GM23338 (cell line): ENCODE data around the gene PCSK5. TPM values are rescaled to one million over a fixed set of nuclear protein-coding genes. Genes with fewer than 3 reads are reported as not detected.
A peak's percentile ranks its signal among the peaks of the same experiment; 100 is the strongest.

ENCODE experiments used
- ATAC-seq: fragments of 200-7000 bp; cut with Tn5 transposase; 3 replicates; pipeline ENCODE4 v1.9.1; 2020
- DNase-seq: peaks from one replicate; pipeline ENCODE4 v3.0.0-alpha.2; 2015; ENCODE audit warnings: low spot score
- H2AFZ ChIP-seq: fragments of 200-600 bp; sonication (generic); 2 replicates; pipeline ENCODE4 v1.8.0; 2016; ENCODE audit warnings: antibody characterized with exemption, mild to moderate bottlenecking, moderate library complexity
- H3F3A ChIP-seq: fragments of 200-600 bp; sonication (generic); replicated peaks from 2 replicates; pipeline ENCODE4 v1.8.0; 2017; ENCODE audit warnings: antibody characterized with exemption, mixed run types, low read depth
- H3K27ac ChIP-seq: fragments of 200-600 bp; sonication (generic); 2 replicates; pipeline ENCODE4 v1.6.1; 2016; ENCODE audit warnings: low read depth
- H3K27me3 ChIP-seq: fragments of 200-600 bp; sonication (generic); 2 replicates; pipeline ENCODE4 v1.8.0; 2016; ENCODE audit warnings: mild to moderate bottlenecking, mixed run types, moderate library complexity; ENCODE audit not compliant: insufficient read depth
- H3K36me3 ChIP-seq: fragments of 200-600 bp; sonication (generic); 2 replicates; pipeline ENCODE4 v1.8.0; 2016; ENCODE audit warnings: mild to moderate bottlenecking; ENCODE audit not compliant: insufficient read depth
- H3K4me1 ChIP-seq: fragments of 200-600 bp; sonication (generic); 2 replicates; pipeline ENCODE4 v1.8.0; 2016; ENCODE audit warnings: mild to moderate bottlenecking, moderate library complexity; ENCODE audit not compliant: insufficient read depth
- H3K4me2 ChIP-seq: fragments of 200-600 bp; sonication (generic); 2 replicates; pipeline ENCODE4 v1.7.1; 2017; ENCODE audit warnings: mixed run types
- H3K4me3 ChIP-seq: fragments of 200-600 bp; sonication (generic); 2 replicates; pipeline ENCODE4 v1.6.1; 2016; ENCODE audit warnings: mixed run types
- H3K79me2 ChIP-seq: fragments of 200-600 bp; sonication (generic); replicated peaks from 2 replicates; pipeline ENCODE4 v1.8.0; 2017; ENCODE audit warnings: mild to moderate bottlenecking; ENCODE audit not compliant: insufficient read depth
- H3K9me2 ChIP-seq: fragments of 200-600 bp; sonication (generic); 2 replicates; pipeline ENCODE4 v1.8.0; 2017; ENCODE audit not compliant: insufficient read depth
- H4K20me1 ChIP-seq: fragments of 200-600 bp; sonication (generic); replicated peaks from 2 replicates; pipeline ENCODE4 v1.8.0; 2017; ENCODE audit warnings: mild to moderate bottlenecking; ENCODE audit not compliant: insufficient read depth
- H3K27ac Mint-ChIP-seq: 2 replicates; pipeline ENCODE4 v1.8.0; 2020; ENCODE audit warnings: inconsistent platforms, mild to moderate bottlenecking, moderate library complexity, mixed read lengths
- H3K27me3 Mint-ChIP-seq: 3 replicates; pipeline ENCODE4 v1.8.0; 2022; ENCODE audit warnings: low read depth, mild to moderate bottlenecking, moderate library complexity, mixed read lengths, inconsistent platforms; ENCODE audit not compliant: insufficient read depth, poor library complexity
- H3K36me3 Mint-ChIP-seq: 3 replicates; pipeline ENCODE4 v1.8.0; 2021; ENCODE audit warnings: low read depth, mild to moderate bottlenecking, inconsistent platforms, moderate library complexity, mixed read lengths
- H3K4me1 Mint-ChIP-seq: 3 replicates; pipeline ENCODE4 v1.8.0; 2020; ENCODE audit warnings: mild to moderate bottlenecking, inconsistent platforms, mixed read lengths
- H3K4me3 Mint-ChIP-seq: 3 replicates; pipeline ENCODE4 v1.8.0; 2021; ENCODE audit warnings: moderate library complexity, mild to moderate bottlenecking, inconsistent platforms, mixed read lengths
- H3K9me3 Mint-ChIP-seq: 3 replicates; pipeline ENCODE4 v1.8.0; 2020; ENCODE audit warnings: moderate library complexity, mild to moderate bottlenecking, inconsistent platforms, mixed read lengths
- EZH2 ChIP-seq: fragments of 200-600 bp; sonication (generic); IDR thresholded peaks from one replicate; pipeline ENCODE4 v1.8.0; 2017; ENCODE audit warnings: antibody characterized with exemption, mild to moderate bottlenecking, low read depth; ENCODE audit not compliant: unreplicated experiment
- EZH2phosphoT487 ChIP-seq: fragments of 200-600 bp; sonication (generic); IDR thresholded peaks from one replicate; pipeline ENCODE4 v1.8.1; 2018; ENCODE audit warnings: antibody characterized with exemption; ENCODE audit not compliant: unreplicated experiment
- POLR2AphosphoS5 ChIP-seq: IDR thresholded peaks from 2 replicates; pipeline ENCODE4 v1.6.1; 2016; ENCODE audit warnings: antibody characterized with exemption, low read depth
- STAT1 ChIP-seq: IDR thresholded peaks from one replicate; pipeline ENCODE4 v1.6.1; 2016; ENCODE audit warnings: antibody characterized with exemption; ENCODE audit not compliant: unreplicated experiment
- ZNF114 ChIP-seq: fragments of 250-450 bp; sonication (Bioruptor Pico); IDR thresholded peaks from 2 replicates; pipeline ENCODE4 v1.5.0; 2020; ENCODE audit warnings: mild to moderate bottlenecking, moderate library complexity
- ZNF331 ChIP-seq: fragments of 250-450 bp; sonication (Bioruptor Pico); IDR thresholded peaks from 2 replicates; pipeline ENCODE4 v1.5.0; 2020; ENCODE audit warnings: low read depth, mild to moderate bottlenecking, moderate library complexity
- ZNF462 ChIP-seq: fragments of 250-450 bp; sonication (Bioruptor Pico); IDR thresholded peaks from 2 replicates; pipeline ENCODE4 v1.5.0; 2020; ENCODE audit warnings: mild to moderate bottlenecking, moderate library complexity
- polyA plus RNA-seq: library from polyadenylated mRNA; unstranded; fragments of >200 nt; fragmentation: Nextera tagmentation; extraction: Ambion mirVana; gene quantifications from 2 replicates; pipeline ENCODE4 v1.2.1, GENCODE V29; 2016
- total RNA-seq: library from RNA; depleted of rRNA; stranded (reverse); fragments of >200 nt; shearing (Covaris generic); gene quantifications from 2 replicates; pipeline ENCODE4 v1.2.3, GENCODE V29; 2014
- TF ChIP-seq, protein P1 (sequence below): IDR thresholded peaks from one replicate; pipeline ENCODE4 v1.6.1; 2018; ENCODE audit warnings: antibody characterized with exemption; ENCODE audit not compliant: unreplicated experiment

PCSK5 gene
- total and polyA plus RNA-seq, 2 experiments from 2014 or later = 12.3 to 34.8 TPM

GRCh38 chr9:76161106-76161505, 270.6 kb downstream of the PCSK5 start (continued):
- no peak for TF ChIP-seq ZNF462 (CRISPR knock-in tag)
- TF ChIP-seq STAT1 = no peak
- TF ChIP-seq EZH2 = no peak
- TF ChIP-seq ZNF114 (CRISPR knock-in tag) = no peak
- no peak for TF ChIP-seq EZH2phosphoT487

DNA sequence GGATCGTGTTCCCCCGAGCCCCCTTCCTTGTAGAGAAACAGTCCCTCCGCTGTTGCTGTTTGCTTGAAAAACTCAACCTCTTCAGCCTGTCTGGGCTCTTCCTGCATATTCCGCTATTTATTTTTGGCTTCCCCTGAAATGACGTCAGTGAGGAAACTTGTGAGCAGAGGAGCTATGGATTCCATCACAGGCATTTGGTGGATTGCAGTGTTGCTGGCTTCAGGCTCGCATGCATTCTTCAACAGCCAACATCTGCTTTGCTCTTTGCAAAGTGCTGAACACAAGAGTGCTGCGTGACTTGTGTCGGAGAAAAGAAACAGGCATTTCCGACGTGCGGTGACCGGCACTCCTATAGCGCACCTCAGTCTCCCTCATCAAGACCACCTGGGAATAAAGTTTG, 271.1 kb downstream of the PCSK5 start:
- H3K9me2 ChIP-seq = no peaks in the 10 kb centered on the region
- H3K36me3 ChIP-seq = 0 out of 2 replicates have a peak, but pooled peaks cover 8% of the 10 kb centered on the region
- H3K4me1 ChIP-seq = peaks cover 16% of the 10 kb centered on the region; the same call in 1 of the 2 replicates
- no peaks in the 10 kb centered on the region for H4K20me1 ChIP-seq
- Mint-ChIP-seq H3K4me3 (no peak overlapping the region), H3K9me3 (no peaks in the 10 kb centered on the region), H3K27me3 (peaks cover 8% of the 10 kb centered on the region), H3K4me1 (peaks cover 39% of the 10 kb centered on the region), H3K27ac (peak overlapping the region; percentile 83), H3K36me3 (peaks cover 31% of the 10 kb centered on the region)
- H3K79me2 ChIP-seq = no peaks in the 10 kb centered on the region
- H3F3A ChIP-seq = no peaks in the 10 kb centered on the region
- DNase-seq (peak; percentile 4), ATAC-seq (no peak)
- H3K4me2 ChIP-seq = no peak overlapping the region
- H3K27me3 ChIP-seq = no peaks in the 10 kb centered on the region
- no peak overlapping the region for H3K27ac ChIP-seq
- no peak overlapping the region for H3K4me3 ChIP-seq
- H2AFZ ChIP-seq = no peak overlapping the region
- TF ChIP-seq, protein P1, sequence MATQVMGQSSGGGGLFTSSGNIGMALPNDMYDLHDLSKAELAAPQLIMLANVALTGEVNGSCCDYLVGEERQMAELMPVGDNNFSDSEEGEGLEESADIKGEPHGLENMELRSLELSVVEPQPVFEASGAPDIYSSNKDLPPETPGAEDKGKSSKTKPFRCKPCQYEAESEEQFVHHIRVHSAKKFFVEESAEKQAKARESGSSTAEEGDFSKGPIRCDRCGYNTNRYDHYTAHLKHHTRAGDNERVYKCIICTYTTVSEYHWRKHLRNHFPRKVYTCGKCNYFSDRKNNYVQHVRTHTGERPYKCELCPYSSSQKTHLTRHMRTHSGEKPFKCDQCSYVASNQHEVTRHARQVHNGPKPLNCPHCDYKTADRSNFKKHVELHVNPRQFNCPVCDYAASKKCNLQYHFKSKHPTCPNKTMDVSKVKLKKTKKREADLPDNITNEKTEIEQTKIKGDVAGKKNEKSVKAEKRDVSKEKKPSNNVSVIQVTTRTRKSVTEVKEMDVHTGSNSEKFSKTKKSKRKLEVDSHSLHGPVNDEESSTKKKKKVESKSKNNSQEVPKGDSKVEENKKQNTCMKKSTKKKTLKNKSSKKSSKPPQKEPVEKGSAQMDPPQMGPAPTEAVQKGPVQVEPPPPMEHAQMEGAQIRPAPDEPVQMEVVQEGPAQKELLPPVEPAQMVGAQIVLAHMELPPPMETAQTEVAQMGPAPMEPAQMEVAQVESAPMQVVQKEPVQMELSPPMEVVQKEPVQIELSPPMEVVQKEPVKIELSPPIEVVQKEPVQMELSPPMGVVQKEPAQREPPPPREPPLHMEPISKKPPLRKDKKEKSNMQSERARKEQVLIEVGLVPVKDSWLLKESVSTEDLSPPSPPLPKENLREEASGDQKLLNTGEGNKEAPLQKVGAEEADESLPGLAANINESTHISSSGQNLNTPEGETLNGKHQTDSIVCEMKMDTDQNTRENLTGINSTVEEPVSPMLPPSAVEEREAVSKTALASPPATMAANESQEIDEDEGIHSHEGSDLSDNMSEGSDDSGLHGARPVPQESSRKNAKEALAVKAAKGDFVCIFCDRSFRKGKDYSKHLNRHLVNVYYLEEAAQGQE = no peak
- TF ChIP-seq ZNF331 (CRISPR knock-in tag) (no peak), EZH2phosphoT487 (no peak), POLR2AphosphoS5 (no peak)
